Astrocyte (in vitro differentiated cells and primary cell): ENCODE data around the gene UNC5A.

Experiments
- EZH2 ChIP-seq: IDR thresholded peaks from 2 replicates; pipeline ENCODE4 v1.6.1; 2012; ENCODE audit warnings: mild to moderate bottlenecking, low read length, inconsistent platforms; ENCODE audit not compliant: insufficient read depth
- TF ChIP-seq, protein P1 (sequence below): IDR thresholded peaks from 2 replicates; pipeline ENCODE4 v1.5.1; 2011; ENCODE audit warnings: low read depth, mild to moderate bottlenecking, inconsistent platforms, low read length, moderate library complexity; ENCODE audit not compliant: insufficient read depth

DNA sequence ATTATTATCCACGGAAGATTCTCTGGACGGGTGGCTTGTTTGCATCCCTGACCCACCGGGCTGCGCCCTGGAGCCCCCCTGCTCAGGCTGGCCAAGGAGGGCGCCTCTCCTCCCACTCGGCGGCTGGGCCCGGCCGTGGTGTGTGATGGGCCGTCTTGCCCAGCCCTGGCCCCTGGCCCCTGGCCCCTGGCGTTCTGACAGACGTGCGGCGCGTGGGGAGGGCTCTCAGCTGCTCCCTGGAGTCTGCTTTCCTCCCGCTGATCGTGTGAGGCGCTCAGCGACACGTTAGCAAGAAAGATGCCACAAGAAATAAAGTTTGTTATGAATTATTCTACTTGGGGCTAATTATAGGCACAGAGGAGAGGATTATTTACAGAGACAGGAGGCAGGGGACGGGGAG is 33.3 kb downstream of the UNC5A start:
- TF ChIP-seq, protein P1, sequence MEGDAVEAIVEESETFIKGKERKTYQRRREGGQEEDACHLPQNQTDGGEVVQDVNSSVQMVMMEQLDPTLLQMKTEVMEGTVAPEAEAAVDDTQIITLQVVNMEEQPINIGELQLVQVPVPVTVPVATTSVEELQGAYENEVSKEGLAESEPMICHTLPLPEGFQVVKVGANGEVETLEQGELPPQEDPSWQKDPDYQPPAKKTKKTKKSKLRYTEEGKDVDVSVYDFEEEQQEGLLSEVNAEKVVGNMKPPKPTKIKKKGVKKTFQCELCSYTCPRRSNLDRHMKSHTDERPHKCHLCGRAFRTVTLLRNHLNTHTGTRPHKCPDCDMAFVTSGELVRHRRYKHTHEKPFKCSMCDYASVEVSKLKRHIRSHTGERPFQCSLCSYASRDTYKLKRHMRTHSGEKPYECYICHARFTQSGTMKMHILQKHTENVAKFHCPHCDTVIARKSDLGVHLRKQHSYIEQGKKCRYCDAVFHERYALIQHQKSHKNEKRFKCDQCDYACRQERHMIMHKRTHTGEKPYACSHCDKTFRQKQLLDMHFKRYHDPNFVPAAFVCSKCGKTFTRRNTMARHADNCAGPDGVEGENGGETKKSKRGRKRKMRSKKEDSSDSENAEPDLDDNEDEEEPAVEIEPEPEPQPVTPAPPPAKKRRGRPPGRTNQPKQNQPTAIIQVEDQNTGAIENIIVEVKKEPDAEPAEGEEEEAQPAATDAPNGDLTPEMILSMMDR, result no peak
- TF ChIP-seq EZH2, result no peak
